ENCODE results near the gene REEP2.
"Not testable (repeated sequence)": the region's sequence is repeated elsewhere in the genome, so short reads cannot be mapped to it uniquely, and the experiment has no call there.

REEP2 gene

DNA sequence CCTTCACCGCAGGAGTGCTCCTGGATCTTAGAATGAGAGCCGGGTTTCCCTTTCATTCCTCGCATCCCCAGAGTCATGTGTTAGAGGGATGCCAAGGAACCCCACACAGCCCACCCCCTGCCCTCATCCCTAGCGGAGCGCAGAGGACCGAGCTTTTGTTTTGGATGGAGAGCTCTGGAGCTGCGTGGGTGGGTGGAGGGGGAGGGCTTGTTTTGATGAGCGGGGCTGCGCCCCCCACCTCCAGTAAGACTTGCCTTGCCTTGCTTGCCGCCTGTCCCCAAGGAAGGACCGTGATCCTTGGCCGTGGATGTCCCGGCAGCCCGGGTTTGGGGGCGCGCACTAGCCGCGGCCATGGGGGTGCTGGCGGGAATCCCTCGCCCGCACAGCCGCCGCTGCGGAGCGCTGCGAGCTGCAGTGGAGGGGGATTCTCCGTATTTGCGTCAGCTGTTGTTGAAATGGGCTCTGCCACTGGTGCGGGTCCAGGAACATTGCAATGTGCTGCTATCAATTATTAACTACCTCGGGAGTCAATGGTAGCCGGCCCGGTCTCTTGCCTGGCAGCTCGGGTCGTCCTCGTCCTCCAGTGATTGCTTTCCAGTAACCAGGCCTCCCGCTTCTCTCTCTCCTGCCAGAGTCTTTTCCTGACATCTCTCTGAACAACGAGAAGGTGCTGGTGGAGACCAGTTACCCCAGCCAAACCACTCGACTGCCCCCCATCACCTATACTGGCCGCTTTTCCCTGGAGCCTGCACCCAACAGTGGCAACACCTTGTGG, 27.5 kb downstream of the REEP2 start:
- DNase-seq (ENCODE audit: low read depth): no peak

DNA sequence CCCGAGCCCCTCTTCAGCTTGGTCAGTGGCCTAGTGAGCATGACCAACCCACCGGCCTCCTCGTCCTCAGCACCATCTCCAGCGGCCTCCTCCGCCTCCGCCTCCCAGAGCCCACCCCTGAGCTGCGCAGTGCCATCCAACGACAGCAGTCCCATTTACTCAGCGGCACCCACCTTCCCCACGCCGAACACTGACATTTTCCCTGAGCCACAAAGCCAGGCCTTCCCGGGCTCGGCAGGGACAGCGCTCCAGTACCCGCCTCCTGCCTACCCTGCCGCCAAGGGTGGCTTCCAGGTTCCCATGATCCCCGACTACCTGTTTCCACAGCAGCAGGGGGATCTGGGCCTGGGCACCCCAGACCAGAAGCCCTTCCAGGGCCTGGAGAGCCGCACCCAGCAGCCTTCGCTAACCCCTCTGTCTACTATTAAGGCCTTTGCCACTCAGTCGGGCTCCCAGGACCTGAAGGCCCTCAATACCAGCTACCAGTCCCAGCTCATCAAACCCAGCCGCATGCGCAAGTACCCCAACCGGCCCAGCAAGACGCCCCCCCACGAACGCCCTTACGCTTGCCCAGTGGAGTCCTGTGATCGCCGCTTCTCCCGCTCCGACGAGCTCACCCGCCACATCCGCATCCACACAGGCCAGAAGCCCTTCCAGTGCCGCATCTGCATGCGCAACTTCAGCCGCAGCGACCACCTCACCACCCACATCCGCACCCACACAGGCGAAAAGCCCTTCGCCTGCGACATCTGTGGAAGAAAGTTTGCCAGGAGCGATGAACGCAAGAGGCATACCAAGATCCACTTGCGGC, 28.2 kb downstream of the REEP2 start:
- DNase-seq (ENCODE audit: low read depth): no peak

DNA sequence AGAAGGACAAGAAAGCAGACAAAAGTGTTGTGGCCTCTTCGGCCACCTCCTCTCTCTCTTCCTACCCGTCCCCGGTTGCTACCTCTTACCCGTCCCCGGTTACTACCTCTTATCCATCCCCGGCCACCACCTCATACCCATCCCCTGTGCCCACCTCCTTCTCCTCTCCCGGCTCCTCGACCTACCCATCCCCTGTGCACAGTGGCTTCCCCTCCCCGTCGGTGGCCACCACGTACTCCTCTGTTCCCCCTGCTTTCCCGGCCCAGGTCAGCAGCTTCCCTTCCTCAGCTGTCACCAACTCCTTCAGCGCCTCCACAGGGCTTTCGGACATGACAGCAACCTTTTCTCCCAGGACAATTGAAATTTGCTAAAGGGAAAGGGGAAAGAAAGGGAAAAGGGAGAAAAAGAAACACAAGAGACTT, 28.9 kb downstream of the REEP2 start:
- no peak for DNase-seq (ENCODE audit: low read depth)

DNA sequence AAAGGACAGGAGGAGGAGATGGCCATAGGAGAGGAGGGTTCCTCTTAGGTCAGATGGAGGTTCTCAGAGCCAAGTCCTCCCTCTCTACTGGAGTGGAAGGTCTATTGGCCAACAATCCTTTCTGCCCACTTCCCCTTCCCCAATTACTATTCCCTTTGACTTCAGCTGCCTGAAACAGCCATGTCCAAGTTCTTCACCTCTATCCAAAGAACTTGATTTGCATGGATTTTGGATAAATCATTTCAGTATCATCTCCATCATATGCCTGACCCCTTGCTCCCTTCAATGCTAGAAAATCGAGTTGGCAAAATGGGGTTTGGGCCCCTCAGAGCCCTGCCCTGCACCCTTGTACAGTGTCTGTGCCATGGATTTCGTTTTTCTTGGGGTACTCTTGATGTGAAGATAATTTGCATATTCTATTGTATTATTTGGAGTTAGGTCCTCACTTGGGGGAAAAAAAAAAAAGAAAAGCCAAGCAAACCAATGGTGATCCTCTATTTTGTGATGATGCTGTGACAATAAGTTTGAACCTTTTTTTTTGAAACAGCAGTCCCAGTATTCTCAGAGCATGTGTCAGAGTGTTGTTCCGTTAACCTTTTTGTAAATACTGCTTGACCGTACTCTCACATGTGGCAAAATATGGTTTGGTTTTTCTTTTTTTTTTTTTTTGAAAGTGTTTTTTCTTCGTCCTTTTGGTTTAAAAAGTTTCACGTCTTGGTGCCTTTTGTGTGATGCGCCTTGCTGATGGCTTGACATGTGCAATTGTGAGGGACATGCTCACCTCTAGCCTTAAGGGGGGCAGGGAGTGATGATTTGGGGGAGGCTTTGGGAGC, 29.5 kb downstream of the REEP2 start:
- no peak for DNase-seq (ENCODE audit: low read depth)

DNA sequence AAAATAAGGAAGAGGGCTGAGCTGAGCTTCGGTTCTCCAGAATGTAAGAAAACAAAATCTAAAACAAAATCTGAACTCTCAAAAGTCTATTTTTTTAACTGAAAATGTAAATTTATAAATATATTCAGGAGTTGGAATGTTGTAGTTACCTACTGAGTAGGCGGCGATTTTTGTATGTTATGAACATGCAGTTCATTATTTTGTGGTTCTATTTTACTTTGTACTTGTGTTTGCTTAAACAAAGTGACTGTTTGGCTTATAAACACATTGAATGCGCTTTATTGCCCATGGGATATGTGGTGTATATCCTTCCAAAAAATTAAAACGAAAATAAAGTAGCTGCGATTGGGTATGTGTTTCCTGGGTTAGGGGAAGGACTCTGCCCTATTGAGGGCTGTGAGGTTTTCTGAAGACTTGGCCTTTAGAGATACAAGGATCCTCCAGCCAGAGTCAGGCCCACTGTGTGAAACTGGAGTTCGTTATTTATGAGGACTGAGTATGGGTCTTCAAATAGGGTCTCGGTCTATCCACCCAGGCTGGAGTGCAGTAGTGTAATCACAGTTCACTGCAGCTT, 30.2 kb downstream of the REEP2 start:
- no peak for DNase-seq (ENCODE audit: low read depth)

DNA sequence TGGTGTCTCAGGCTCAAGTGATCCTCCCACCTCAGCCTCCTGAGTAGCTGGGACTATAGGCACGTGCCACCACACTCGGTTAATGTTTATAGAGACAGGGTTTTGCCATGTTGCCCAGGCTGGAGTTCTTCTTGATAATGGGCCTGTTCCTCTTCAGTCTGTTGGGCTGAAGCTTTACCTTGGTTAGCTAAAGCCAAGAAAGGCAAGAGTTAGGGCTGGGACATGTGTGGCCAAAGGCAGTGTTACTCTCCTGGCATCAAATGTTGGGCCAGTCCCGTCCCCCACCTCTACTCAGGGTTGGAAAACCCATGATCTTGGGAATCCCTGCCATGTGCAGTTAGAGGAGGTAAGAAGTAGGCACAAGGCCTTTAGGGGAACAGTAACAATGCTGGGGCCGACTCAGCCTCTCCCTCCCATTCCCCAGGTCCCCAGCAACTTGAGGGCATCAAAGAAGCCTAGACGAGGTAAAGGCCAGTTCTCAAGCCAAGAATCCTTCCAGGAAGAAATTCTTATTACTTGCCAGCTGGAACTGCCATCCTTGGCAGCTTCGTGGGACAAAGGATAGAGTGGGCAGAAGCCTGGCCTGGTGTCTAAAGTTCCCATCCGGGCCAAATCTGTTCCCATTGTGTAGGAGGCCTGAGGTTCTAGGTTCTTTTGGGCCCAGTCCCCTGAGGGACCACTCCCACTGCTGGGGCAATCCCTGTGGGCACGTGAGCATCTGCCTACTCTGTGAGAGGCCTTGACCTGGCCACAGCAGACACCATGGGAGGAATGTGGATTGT, 30.9 kb downstream of the REEP2 start:
- DNase-seq (ENCODE audit: low read depth): no peak

DNA sequence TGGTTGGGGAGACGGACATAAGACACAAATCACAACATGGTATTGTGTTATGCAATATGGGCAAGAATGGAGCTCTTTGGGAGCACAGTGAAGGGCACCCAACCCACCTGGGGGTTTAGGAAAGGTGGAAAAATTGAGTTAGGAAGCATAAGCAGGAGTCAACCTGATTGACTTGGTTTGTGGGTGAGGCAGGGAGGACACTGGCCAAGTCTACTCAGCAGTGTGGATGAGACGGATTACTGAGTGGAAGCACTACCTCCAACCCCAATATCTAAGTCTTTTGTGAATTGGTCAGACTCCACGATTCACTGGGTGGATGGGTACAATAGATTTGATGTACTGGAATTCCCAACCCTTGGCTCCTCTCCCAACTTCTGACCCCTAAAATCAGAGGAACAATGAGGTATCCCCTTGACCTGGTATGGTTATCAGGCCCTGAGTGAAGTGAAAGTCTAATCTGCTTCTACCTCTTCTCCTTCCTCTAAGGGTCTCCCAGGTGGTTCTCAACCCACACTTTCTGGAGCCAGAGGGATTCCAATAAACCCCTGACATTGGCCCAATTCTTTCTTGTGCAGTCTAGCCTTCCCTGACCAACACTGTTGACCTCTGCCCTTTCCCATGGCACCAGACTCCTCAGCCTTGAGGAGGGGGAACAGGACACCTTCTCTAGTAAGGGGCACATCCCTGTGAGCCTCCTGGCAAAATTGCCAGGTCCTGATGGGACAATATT, 31.6 kb downstream of the REEP2 start:
- DNase-seq (ENCODE audit: low read depth): no peak

DNA sequence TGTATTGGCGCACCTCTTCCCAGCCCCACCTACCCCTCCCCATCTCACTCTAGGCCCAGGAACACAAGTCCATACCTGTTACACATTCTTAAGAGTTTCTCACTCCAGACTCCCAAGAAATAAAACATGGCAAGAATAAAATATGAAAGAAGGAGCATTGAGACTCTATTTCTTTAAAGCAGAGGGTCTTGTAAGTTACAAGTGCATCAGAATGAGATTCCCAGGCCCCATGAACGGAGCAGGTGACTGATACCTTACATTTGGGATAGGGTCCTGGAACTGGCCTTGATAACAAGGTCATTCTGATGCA, 32.1 kb downstream of the REEP2 start:
- no peak for DNase-seq (ENCODE audit: low read depth)

DNA sequence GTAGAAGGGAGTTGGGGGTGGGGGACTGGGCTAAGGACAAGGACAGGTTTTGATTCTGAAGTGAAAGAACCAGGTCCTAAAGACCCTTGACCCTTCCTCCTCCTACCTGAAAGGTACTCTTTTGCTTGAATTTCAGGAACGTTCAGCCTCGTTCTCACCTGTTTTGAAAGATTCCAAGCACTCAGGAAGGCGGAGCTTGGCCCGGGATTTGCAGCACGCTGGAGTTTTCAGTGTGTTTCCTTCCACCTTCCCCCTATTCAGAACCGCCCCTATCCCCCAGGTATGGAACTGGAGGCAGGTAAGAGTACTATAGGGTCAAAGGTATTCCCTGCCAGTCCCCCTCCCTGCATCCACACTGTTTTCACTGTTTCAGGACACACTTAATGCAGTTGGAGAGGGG, 33.5 kb downstream of the REEP2 start:
- no peak for DNase-seq (ENCODE audit: low read depth)

DNA sequence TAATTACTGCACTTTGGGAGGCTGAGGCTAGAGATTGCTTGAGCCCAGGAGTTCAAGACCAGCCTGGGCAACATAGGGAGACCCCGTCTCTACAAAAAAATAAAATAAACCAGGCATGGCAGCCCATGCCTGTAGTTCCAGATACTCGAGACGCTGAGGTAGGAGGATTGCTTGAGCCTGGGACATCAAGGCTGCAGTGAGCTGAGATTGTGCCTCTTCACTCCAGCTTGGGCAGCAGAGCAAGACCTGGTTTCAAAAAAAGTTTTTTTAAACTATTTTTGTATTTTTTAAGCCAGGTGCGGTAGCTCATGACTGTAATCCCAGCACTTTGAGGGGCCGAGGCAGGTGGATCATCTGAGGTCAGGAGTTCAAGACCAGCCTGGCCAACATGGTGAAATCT, 34.3 kb downstream of the REEP2 start:
- DNase-seq (ENCODE audit: low read depth): not testable (repeated sequence)

DNA sequence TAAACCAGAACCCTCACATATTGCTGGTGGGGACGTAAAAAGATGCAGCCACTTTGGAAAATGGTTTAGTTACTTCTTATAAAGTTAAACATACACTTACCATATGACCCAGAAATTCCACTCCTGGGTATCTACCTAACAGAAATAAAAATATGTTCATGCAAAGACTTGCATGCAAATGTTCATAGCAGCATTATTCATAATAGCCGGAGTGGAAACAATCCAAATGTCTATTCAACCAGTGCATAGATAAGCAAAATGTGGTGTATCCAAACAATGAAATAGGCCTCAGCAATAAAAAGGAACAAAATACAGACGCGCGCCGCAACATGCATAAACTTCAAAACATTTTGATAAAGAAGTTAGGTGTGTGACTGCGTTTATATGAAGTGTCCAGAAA, 38.1 kb downstream of the REEP2 start:
- DNase-seq (ENCODE audit: low read depth): no peak

DNA sequence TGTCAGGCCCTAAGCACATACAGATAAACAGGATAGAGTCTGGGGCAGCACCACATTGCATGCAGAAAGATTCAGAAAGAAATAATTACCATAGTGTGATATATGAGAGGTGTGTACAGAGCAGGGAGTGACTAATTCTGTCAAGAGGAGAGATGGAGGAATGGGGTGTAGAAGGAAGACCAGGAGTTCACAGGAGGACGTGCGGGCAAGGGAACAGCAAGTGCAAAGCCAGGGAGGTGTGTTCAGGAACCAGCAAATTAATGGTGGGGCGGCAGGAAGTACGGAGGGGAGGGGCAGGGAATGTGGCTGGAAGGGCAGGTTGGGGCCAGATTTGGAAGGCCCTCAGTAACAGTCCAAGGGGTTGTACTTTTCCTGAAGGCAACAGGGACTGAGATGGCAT, 43.8 kb downstream of the REEP2 start:
- no peak for DNase-seq (ENCODE audit: low read depth)

DNA sequence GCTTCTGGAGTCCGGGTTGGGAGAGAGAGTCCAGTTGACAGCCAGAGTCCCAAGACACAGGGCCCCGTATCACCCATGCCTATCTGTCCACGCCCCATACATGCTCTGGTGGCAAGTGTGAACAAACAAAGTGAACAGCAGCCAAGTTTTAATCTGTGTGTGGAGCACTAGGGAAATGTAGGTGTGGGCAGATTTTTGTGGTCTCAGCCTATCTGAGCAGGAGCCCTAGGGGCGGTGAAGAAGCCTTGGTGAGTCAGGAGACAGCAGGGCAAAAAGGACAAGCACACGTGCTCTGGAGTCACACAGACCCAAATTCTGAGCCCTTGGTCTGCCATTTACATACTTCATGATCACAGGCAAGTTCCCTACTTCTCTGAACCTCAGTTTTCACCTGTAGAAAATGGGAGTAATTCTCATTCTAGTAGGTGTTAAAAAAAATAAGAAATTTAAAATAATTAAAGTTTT, 49.7 kb downstream of the REEP2 start:
- no peak for DNase-seq (ENCODE audit: low read depth)

DNA sequence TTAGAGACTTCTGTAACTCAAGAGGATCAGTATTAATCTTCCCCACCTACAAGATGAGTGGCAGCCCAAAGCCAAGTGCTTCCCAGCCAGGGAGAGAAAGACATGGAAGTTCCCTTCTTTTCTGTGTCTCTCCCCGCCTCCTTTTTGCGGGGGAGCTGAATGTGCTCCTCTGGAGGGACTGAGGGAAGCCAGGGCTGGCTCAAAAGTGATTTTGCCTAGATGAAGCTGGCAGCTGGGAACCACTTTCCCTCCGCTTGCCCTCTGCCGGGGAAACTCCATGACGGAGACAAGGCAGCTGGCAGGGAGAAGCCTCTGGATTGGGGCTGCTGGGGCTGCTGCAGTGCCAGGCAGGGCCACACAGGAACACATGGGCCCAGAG, 50.8 kb downstream of the REEP2 start:
- no peak for DNase-seq (ENCODE audit: low read depth)

DNA sequence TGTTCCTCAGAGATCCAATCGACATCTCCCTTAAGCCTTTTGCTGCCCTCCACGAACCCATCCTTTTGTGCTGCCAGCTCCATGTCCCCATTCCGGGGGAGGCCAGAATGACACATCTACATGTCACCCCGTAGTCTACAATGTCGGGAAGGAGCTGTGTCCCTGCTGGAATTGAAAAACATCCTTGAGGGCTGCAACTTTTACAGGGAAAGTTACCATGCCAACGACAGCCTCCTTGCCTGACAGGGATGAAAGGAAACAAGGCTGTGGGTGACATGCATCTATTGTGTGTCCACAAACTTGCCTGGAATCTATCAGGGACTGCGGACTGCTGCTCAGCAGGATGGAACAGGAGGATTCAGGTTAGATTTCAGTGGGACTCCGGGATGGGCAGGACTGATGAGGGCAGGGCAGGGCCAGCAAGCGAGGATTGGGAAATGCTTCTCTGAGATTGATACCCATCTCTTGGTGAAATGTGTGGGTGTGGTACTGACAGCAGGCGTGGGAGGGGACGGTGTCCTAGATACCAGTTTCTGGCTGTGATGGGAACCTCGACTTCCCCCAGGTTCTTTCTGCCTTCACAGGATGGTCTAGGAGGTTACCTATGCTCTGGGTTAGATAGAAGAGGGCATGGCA, 51.9 kb downstream of the REEP2 start:
- no peak for DNase-seq (ENCODE audit: low read depth)

DNA sequence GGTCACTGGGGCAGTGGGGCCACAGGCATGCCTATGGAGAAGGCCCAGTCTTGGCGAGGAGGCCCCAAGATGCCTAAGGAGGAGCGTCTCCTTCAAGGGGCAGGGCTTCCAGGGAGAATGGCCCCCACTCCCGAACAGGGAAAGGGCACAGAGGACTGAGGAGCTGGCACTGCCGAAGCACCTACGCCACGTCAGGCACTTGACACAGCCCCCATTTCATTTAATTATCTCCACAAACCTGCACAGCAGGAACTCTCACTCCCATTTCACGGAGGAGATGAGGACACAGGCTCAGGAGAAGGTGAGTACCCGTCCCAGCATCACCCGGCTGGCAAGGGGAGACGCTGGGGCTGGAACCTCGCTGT, 52.4 kb downstream of the REEP2 start:
- DNase-seq (ENCODE audit: low read depth): no peak

DNA sequence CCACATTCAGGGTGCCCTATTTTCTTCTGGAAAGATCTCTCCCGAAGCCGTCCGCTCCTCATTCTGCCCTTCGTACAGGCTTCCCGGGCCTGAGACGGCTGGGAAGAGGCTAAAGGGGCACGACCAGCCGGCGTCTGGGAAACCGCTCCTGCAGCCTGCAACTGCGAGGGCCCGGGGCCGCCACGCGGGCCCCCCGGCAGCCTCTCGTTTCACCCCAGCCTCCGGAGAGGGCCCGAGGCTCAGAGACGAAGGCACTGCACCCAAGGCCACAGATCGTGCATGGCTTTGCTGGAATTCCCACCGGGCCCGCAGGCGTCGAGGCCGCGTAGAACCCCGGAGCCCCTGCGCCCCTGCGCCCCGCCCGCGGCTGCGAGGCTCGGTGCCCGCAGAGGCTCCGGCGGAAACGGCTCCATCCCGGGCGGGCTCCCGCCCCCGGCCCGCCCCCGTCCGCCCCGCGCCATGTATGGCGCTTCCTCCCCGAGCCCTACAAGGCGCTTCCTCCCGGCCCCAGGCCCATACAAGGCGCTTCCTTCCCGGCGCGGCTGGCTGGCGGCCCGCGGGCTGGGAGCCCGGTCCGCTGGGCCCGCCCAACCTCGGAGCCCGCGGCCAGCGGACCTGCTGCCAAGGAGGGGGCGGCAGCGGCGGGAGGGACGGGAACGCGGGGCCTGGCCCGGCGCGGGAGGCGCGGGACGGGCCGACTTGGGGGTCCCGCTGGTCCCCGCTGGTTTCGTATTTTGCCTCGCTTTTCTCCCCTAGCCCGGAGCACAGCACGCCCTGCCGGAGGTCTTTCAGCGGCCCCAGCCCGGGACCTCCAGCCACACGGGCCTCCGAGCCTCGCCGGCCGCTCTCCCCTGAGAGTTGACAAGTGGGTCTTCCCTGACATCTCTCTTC, 53.1 kb downstream of the REEP2 start:
- no peak for DNase-seq (ENCODE audit: low read depth)

DNA sequence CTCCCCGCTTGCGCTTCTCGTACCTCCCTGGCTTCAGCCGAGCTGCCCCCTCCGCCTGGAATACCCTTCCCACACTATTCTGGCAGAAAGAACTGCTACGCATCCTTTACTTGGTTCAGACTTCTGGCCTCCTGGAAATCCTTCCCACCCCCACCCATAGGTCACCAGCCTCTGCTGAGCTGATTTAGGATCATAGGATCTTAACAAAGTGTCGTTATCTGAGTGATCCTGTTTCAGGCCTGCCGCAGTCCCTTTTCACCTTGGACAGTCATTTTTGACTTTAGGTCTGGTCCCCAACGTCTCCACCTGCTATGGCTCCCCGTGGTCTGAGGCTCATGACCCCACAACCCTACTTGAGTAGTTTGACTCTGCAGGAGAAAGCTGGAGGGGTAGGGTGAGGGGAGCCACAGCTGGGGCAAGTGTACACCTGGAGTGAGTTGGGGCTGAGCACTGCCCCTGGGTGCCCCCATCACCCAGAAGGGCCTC, 53.7 kb downstream of the REEP2 start:
- no peak for DNase-seq (ENCODE audit: low read depth)

DNA sequence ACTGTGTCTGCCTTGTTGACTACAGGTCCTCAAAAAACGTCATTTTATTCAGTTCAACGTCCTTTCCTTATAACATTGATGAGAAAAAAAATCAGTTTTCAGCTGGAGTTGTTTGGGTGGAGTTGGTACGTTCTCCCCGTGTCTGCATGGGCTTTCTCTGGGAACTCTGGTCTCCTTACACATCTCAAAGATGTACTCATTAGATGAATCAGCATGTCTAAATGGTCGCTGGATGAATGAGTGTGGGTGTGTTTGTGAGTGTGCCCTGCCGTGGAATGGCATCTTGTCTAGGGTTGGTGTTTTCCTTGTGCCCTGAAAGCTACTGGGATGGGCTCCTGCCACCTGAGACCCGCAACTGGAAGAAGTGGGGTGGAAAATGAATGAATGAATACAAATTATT, 56.5 kb downstream of the REEP2 start:
- DNase-seq (ENCODE audit: low read depth): no peak
